ENCODE results near the gene URGCP. TPM values are rescaled to one million over a fixed set of nuclear protein-coding genes. Genes with fewer than 3 reads are reported as not detected.

The URGCP gene
- total and polyA plus RNA-seq, 10 of the 15 experiments (the other 5 are each of a cell fraction or from before 2014, with no cell fraction given), result 2.0 to 29.7 (median 17.5) TPM

DNA sequence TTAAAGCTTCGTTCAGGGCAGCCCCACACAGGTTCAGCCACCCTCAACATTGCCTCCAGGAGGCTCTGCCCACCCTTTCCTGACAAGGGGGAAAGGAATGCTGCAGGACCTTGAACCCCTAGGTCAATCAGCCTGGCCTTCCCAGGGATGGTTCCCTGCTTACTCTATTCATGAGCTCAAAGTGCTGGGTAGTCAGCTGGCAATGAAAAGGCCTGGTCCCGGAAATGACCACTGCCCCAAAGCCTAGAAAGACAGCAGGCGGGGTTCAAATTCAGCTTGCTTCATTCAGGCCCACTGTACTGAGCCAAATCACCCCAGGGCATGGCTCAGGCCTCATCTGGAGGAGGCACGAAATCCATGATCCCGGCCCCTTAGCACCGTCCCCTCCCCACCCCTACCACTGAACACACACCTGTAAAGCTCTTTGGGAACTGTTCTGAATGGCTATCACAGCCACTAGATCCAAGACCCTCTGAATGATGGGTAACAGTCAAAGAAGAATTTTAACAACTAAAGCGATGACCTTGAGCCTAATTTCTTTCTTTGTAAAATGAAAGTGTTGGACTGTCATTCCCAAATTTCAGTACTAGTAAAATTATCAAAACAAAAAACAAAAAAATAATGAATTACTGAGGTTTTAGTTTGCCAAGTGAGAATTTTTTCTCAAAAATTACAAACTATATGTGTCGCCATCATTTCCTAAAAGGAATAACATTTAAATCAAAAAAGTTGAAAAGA is 1.0 kb downstream of the URGCP start:
- DNase-seq (ENCODE audit: low read depth, low spot score) (no peak), ATAC-seq (peak; percentile 11), FAIRE-seq (no peak)
- ChIA-PET CTCF (interaction anchor here (2.0 kb wide), 1 partner anchor 10 kb away, joined by 9 read pairs; no protein-coding TSS in a partner anchor), POLR2A (interaction anchor here (0.8 kb wide), 1 partner anchor 22 kb away, joined by 5 read pairs; no protein-coding TSS in a partner anchor), SMC1A (ENCODE audit: uncharacterized antibody, unreplicated experiment) (interaction anchor here (0.9 kb wide), 1 partner anchor 974 kb away, joined by 3 read pairs; the partner anchor contains the start of gene PSMA2), RAD21 (ENCODE audit: unreplicated experiment) (no interaction called here)
- Histone ChIP-seq H3K27ac (ENCODE audit: control insufficient read depth, insufficient read depth) (0 out of 2 replicates have a peak overlapping the region, but pooled peaks have one; percentile 17), H3K27me3 (replicated peaks in 1 of 2; ENCODE audit: control insufficient read depth in 2 of 2, insufficient read depth in 2 of 2, low read length in 1 of 2) (no peaks in the 10 kb centered on the region), H4K20me1 (ENCODE audit: control insufficient read depth, insufficient read depth) (no peaks in the 10 kb centered on the region), H3K9ac (ENCODE audit: control insufficient read depth, insufficient read depth, low read length) (peak overlapping the region; percentile 73), H3K4me1 (ENCODE audit: control insufficient read depth, insufficient read depth, low read length) (peaks cover 14% of the 10 kb centered on the region), H3K9me3 (replicated peaks; ENCODE audit: control insufficient read depth, insufficient read depth, low read length) (no peaks in the 10 kb centered on the region), H2AFZ (ENCODE audit: control insufficient read depth, low read depth, low read length) (peak overlapping the region; percentile 45; the same call in 1 of the 2 replicates), H3K4me3 (peak overlapping the region; percentile 66), H3K4me2 (ENCODE audit: control insufficient read depth, insufficient read depth) (peak overlapping the region; percentile 90), H3K36me3 (ENCODE audit: control insufficient read depth in 2 of 2, insufficient read depth in 2 of 2, low read length in 1 of 2) (no peaks in the 10 kb centered on the region; a peak in 1 of 4 replicates), H3K79me2 (ENCODE audit: control insufficient read depth, insufficient read depth, low read length) (peaks cover 26% of the 10 kb centered on the region)
- WGBS (ENCODE audit: insufficient coverage, insufficient replicate concordance, low lambda C conversion rate, missing lambda C conversion rate), result 68% methylated on average over 8 of the region's 8 CpGs
- intact Hi-C loops (cut with micrococcal nuclease; ENCODE audit: unreplicated experiment), result no loop called here
- in situ Hi-C loops (cut with MboI), result no loop called here
- BruUV-seq (replicated peaks), result no TSS peak
- no peak for TF ChIP-seq HDAC2 (IDR thresholded peaks at IDR 0.05)
- no peak for TF ChIP-seq NFIC (IDR thresholded peaks at IDR 0.05; ENCODE audit: low read depth, low read length)
- no peak for TF ChIP-seq SIN3A (IDR thresholded peaks at IDR 0.05; ENCODE audit: low read depth, low read length)
- TF ChIP-seq SIX5 (IDR thresholded peaks at IDR 0.05; ENCODE audit: low read depth, low read length, severe bottlenecking), result no peak
- TF ChIP-seq CHD2 (IDR thresholded peaks at IDR 0.05; ENCODE audit: borderline replicate concordance, low read depth, low read length), result no peak
- TF ChIP-seq SRF (IDR thresholded peaks at IDR 0.05; ENCODE audit: low read depth in 2 of 2, low read length in 2 of 2), result no peak
- no peak for TF ChIP-seq FOXM1 (IDR thresholded peaks at IDR 0.05; ENCODE audit: low read depth, low read length)
- no peak for TF ChIP-seq PRDM15 (CRISPR knock-in tag; IDR thresholded peaks at IDR 0.05)
- TF ChIP-seq EZH2 (IDR thresholded peaks at IDR 0.05; ENCODE audit: borderline replicate concordance, control insufficient read depth, low read depth, low read length), result no peak
- TF ChIP-seq HDGF (IDR thresholded peaks at IDR 0.05), result no peak
- TF ChIP-seq STAT1 (conservative IDR thresholded peaks at IDR 0.05), result no peak
- TF ChIP-seq ZNF622 (IDR thresholded peaks at IDR 0.05), result no peak
- TF ChIP-seq LARP7 (IDR thresholded peaks at IDR 0.05), result no peak
- TF ChIP-seq, protein P1, sequence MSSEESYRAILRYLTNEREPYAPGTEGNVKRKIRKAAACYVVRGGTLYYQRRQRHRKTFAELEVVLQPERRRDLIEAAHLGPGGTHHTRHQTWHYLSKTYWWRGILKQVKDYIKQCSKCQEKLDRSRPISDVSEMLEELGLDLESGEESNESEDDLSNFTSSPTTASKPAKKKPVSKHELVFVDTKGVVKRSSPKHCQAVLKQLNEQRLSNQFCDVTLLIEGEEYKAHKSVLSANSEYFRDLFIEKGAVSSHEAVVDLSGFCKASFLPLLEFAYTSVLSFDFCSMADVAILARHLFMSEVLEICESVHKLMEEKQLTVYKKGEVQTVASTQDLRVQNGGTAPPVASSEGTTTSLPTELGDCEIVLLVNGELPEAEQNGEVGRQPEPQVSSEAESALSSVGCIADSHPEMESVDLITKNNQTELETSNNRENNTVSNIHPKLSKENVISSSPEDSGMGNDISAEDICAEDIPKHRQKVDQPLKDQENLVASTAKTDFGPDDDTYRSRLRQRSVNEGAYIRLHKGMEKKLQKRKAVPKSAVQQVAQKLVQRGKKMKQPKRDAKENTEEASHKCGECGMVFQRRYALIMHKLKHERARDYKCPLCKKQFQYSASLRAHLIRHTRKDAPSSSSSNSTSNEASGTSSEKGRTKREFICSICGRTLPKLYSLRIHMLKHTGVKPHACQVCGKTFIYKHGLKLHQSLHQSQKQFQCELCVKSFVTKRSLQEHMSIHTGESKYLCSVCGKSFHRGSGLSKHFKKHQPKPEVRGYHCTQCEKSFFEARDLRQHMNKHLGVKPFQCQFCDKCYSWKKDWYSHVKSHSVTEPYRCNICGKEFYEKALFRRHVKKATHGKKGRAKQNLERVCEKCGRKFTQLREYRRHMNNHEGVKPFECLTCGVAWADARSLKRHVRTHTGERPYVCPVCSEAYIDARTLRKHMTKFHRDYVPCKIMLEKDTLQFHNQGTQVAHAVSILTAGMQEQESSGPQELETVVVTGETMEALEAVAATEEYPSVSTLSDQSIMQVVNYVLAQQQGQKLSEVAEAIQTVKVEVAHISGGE (CRISPR knock-in tag; IDR thresholded peaks at IDR 0.05), result no peak
- no peak for TF ChIP-seq MTA2 (IDR thresholded peaks at IDR 0.05; ENCODE audit: low read depth)
